Activated CD4-positive, alpha-beta memory T cell treated with anti-CD3 and anti-CD28 coated beads, Interleukin-2, amount 10 ng/mL, durations not matched to agents 7 days and 5 days (primary cell): ENCODE results near the gene SLC22A16. TPM values are rescaled to one million over a fixed set of nuclear protein-coding genes. Genes with fewer than 3 reads are reported as not detected.

ENCODE experiments used
- CTCF ChIA-PET: fragments of 350-600 bp; sonication (Branson Sonifier 250); formaldehyde crosslinking; loops from one replicate; lab custom pipeline; 2021; ENCODE audit warnings: antibody characterized with exemption, inconsistent platforms; lab: Charles Lee
- POLR2A ChIA-PET: fragments of 350-600 bp; sonication (Branson Sonifier 250); formaldehyde crosslinking; loops from one replicate; lab custom pipeline; 2021; ENCODE audit warnings: antibody characterized with exemption; lab: Charles Lee
- DNase-seq: peaks from one replicate; pipeline ENCODE4 v3.0.0-alpha.2; 2020
- H3K27ac Mint-ChIP-seq: one replicate; pipeline ENCODE4 v1.8.0; 2021; ENCODE audit warnings: mild to moderate bottlenecking, mixed read lengths
- H3K27me3 Mint-ChIP-seq: one replicate; pipeline ENCODE4 v1.8.0; 2021; ENCODE audit warnings: mixed read lengths
- H3K36me3 Mint-ChIP-seq: one replicate; pipeline ENCODE4 v1.8.0; 2021; ENCODE audit warnings: low read depth, mixed read lengths
- H3K4me1 Mint-ChIP-seq: one replicate; pipeline ENCODE4 v1.8.0; 2021; ENCODE audit warnings: mixed read lengths
- H3K4me3 Mint-ChIP-seq: one replicate; pipeline ENCODE4 v1.8.0; 2021; ENCODE audit warnings: mild to moderate bottlenecking, mixed read lengths
- H3K9me3 Mint-ChIP-seq: one replicate; pipeline ENCODE4 v1.8.0; 2021; ENCODE audit warnings: mixed read lengths
- total RNA-seq, 2 experiments: library from RNA; stranded (reverse); gene quantifications; one replicate each; pipeline ENCODE4 v1.2.3, GENCODE V29; 2021

The SLC22A16 gene
- total RNA-seq, 2 experiments from 2014 or later = not detected

GRCh38 chr6:110425816-110426215 lies 50.6 kb downstream of the SLC22A16 start:
- H3K36me3 Mint-ChIP-seq = no peaks in the 10 kb centered on the region
- peaks cover 19% of the 10 kb centered on the region for H3K27me3 Mint-ChIP-seq
- CTCF ChIA-PET = no interaction called here
- H3K4me3 Mint-ChIP-seq = no peak overlapping the region
- H3K27ac Mint-ChIP-seq = no peak overlapping the region
- POLR2A ChIA-PET = no interaction called here
- peaks cover 4% of the 10 kb centered on the region for H3K4me1 Mint-ChIP-seq
- no peak for DNase-seq
- H3K9me3 Mint-ChIP-seq = peaks cover 3% of the 10 kb centered on the region

DNA sequence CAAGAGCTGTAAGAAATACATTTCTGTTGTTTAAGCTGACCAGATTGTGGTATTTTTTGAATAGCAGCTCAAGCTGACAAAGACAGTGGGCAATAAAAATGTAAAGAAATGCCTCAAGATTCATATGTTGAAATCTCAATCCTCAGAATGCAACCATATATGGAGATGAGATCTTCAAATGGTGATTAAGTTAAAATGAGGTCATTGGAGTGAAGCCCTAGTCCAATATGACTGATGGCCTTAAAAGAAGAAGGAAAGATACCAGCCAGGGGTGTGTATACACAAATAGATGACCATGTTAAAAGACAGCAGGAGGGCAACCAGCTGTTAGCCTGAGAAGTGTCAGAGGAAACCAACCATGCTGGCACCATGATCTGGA lies 54.0 kb downstream of the SLC22A16 start:
- H3K36me3 Mint-ChIP-seq = no peaks in the 10 kb centered on the region
- ChIA-PET POLR2A (no interaction called here), CTCF (no interaction called here)
- H3K4me3 Mint-ChIP-seq = no peak overlapping the region
- peaks cover 4% of the 10 kb centered on the region for H3K4me1 Mint-ChIP-seq
- H3K27ac Mint-ChIP-seq = no peak overlapping the region
- DNase-seq = no peak
- peaks cover 3% of the 10 kb centered on the region for H3K9me3 Mint-ChIP-seq
- peaks cover 32% of the 10 kb centered on the region for H3K27me3 Mint-ChIP-seq

- ChIA-PET POLR2A (no interaction called here), CTCF (no interaction called here)
- Mint-ChIP-seq H3K27ac (no peak overlapping the region), H3K4me3 (no peak overlapping the region), H3K4me1 (peaks cover 4% of the 10 kb centered on the region), H3K36me3 (no peaks in the 10 kb centered on the region), H3K9me3 (peaks cover 3% of the 10 kb centered on the region), H3K27me3 (peaks cover 32% of the 10 kb centered on the region)
- DNase-seq = no peak
These were observed 54.5 kb downstream of the SLC22A16 start for GRCh38 chr6:110421749-110422443.

GRCh38 chr6:110419028-110419739 lies 57.2 kb downstream of the SLC22A16 start:
- no peak for DNase-seq
- Mint-ChIP-seq H3K27me3 (peaks cover 31% of the 10 kb centered on the region), H3K9me3 (peaks cover 3% of the 10 kb centered on the region), H3K4me3 (no peak overlapping the region), H3K4me1 (peaks cover 4% of the 10 kb centered on the region), H3K36me3 (no peaks in the 10 kb centered on the region), H3K27ac (no peak overlapping the region)
- CTCF ChIA-PET = no interaction called here
- POLR2A ChIA-PET = no interaction called here

DNA sequence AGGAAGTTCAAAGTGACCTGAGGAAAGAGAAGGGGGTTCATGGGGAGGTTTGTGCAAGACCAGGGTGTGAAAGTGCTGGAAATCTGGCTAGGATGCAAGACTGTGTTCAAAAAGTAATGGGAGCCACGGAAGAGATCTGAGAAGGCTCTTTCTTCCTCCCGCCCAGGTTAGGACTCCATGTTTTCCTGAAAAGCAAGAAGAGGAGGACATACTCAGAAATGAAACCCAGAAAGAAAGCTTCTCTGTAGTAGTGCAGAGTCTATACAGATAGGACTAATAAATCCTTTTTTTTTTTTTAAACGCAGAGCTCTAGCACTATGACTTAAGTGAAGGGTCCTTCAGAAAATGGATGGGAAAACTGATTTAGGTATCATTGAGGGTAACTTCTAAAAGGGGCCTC lies 57.8 kb downstream of the SLC22A16 start:
- CTCF ChIA-PET = no interaction called here
- Mint-ChIP-seq H3K27ac (no peak overlapping the region), H3K4me3 (no peak overlapping the region), H3K4me1 (peaks cover 4% of the 10 kb centered on the region), H3K36me3 (no peaks in the 10 kb centered on the region), H3K27me3 (peaks cover 28% of the 10 kb centered on the region), H3K9me3 (peaks cover 3% of the 10 kb centered on the region)
- no peak for DNase-seq
- POLR2A ChIA-PET = interaction anchor here (0.5 kb wide), 1 partner anchor 8 kb away, joined by 3 read pairs; no protein-coding TSS in a partner anchor

DNA sequence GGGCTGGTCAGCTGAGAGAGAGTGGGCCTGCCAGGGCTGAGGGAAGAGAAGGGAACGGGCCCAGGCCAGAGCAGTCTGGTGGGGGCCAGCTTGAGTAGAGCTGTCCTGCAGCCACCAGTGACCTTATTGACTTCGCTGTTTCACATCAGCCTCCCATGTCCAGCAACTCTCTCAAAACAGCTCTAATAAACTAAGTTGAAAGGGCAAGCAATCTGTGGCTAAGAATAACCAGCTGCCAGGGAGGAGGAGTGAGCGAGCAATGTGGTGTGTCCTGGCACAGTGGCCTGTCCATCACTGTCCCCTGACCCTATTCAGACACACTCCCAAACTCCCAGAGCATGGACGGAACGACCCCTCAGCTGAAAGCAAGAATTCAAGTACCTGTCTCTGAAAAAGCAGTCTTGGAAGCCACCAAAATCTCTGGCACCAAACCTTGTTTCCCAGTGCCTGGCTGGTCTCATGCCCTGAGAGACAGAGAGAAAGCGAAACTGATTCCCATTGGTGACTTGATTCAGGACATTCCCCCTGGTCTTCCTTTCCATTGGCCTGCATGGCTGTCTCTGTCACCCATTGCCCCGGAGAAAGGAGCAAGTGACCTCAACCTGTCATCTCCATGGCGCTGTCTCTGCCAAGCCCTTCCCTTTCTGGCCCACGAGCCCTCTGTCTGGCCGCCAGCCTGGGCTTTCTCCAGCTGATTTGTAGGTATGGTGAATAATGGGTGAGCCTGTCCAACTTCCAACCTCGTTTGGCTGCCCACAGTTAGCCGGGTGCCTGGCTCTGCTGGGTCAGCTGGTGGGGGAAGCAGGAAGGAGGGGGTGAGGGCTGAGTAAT lies 61.1 kb downstream of the SLC22A16 start, which contains the start of gene DDO:
DDO (minus strand) TSS at position 490 of the 831 bp plus-strand sequence. CDS start 2,113 bp downstream, outside the sequence.
- H3K27ac Mint-ChIP-seq = no peak within 1 kb of the TSS
- no peak within 1 kb of the TSS for H3K4me3 Mint-ChIP-seq
- H3K9me3 Mint-ChIP-seq = no peaks in the 10 kb centered on the region
- ChIA-PET POLR2A (no interaction called here), CTCF (interaction anchor here (0.9 kb wide), 1 partner anchor 42 kb away, joined by 3 read pairs; no protein-coding TSS in a partner anchor)
- H3K36me3 Mint-ChIP-seq = no peaks in the 10 kb centered on the region
- no peaks in the 10 kb centered on the region for H3K4me1 Mint-ChIP-seq
- peaks cover 15% of the 10 kb centered on the region for H3K27me3 Mint-ChIP-seq
- no peak for DNase-seq

GRCh38 chr6:110414669-110415068 lies 61.7 kb downstream of the SLC22A16 start:
- H3K4me1 Mint-ChIP-seq = no peaks in the 10 kb centered on the region
- POLR2A ChIA-PET = no interaction called here
- H3K9me3 Mint-ChIP-seq = no peaks in the 10 kb centered on the region
- no peaks in the 10 kb centered on the region for H3K36me3 Mint-ChIP-seq
- H3K27ac Mint-ChIP-seq = no peak overlapping the region
- DNase-seq = no peak
- CTCF ChIA-PET = no interaction called here
- H3K27me3 Mint-ChIP-seq = peaks cover 11% of the 10 kb centered on the region
- no peak overlapping the region for H3K4me3 Mint-ChIP-seq

GRCh38 chr6:110412360-110412759 lies 64.1 kb downstream of the SLC22A16 start:
- ChIA-PET POLR2A (no interaction called here), CTCF (no interaction called here)

DNA sequence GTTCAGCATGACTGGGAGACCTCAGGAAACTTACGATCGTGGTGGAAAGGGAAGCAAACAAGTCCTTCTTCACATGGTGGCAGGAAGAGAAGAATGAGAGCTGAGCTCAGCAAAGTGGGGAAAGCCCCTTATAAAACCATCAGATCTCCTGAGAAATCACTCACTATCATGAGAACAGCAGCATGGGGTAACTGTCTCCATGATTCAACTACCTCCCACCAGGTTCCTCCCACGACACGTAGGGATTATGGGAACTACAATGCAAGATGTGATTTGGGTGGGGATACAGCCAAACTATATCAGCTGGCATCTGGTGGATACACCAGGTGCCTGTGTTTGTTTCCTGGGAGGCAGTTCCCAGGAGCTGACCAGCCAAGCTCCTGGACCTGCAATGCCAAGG lies 65.9 kb downstream of the SLC22A16 start:
- no peak overlapping the region for H3K4me3 Mint-ChIP-seq
- CTCF ChIA-PET = no interaction called here

More at GRCh38 chr6:110412360-110412759, 64.1 kb downstream of the SLC22A16 start:
- Mint-ChIP-seq H3K9me3 (no peaks in the 10 kb centered on the region), H3K27me3 (peaks cover 4% of the 10 kb centered on the region), H3K36me3 (no peaks in the 10 kb centered on the region), H3K4me1 (no peaks in the 10 kb centered on the region), H3K4me3 (no peak overlapping the region), H3K27ac (no peak overlapping the region)
- DNase-seq = no peak

GRCh38 chr6:110409794-110410193 lies 66.6 kb downstream of the SLC22A16 start:
- ChIA-PET POLR2A (interaction anchor here (0.8 kb wide), 1 partner anchor 9 kb away, joined by 3 read pairs; no protein-coding TSS in a partner anchor), CTCF (no interaction called here)
- Mint-ChIP-seq H3K9me3 (no peaks in the 10 kb centered on the region), H3K27me3 (peaks cover 4% of the 10 kb centered on the region), H3K4me3 (no peak overlapping the region), H3K36me3 (no peaks in the 10 kb centered on the region), H3K27ac (no peak overlapping the region), H3K4me1 (no peaks in the 10 kb centered on the region)
- no peak for DNase-seq

More for the DNA sequence above, 65.9 kb downstream of the SLC22A16 start:
- no peaks in the 10 kb centered on the region for H3K36me3 Mint-ChIP-seq
- no peak for DNase-seq
- no peaks in the 10 kb centered on the region for H3K9me3 Mint-ChIP-seq
- H3K27ac Mint-ChIP-seq = no peak overlapping the region
- peaks cover 4% of the 10 kb centered on the region for H3K27me3 Mint-ChIP-seq
- POLR2A ChIA-PET = interaction anchor here (0.8 kb wide), 1 partner anchor 8 kb away, joined by 3 read pairs; no protein-coding TSS in a partner anchor
- H3K4me1 Mint-ChIP-seq = no peaks in the 10 kb centered on the region

GRCh38 chr6:110408901-110409300 lies 67.5 kb downstream of the SLC22A16 start:
- no peak for DNase-seq
- Mint-ChIP-seq H3K9me3 (no peaks in the 10 kb centered on the region), H3K4me3 (no peak overlapping the region), H3K27ac (no peak overlapping the region), H3K4me1 (no peaks in the 10 kb centered on the region), H3K27me3 (peaks cover 8% of the 10 kb centered on the region), H3K36me3 (no peaks in the 10 kb centered on the region)
- CTCF ChIA-PET = no interaction called here
- POLR2A ChIA-PET = no interaction called here

GRCh38 chr6:110404607-110405006 lies 71.8 kb downstream of the SLC22A16 start:
- H3K4me1 Mint-ChIP-seq = no peaks in the 10 kb centered on the region
- ChIA-PET POLR2A (no interaction called here), CTCF (interaction anchor here (1.3 kb wide), 1 partner anchor 10 kb away, joined by 4 read pairs; no protein-coding TSS in a partner anchor)
- no peak overlapping the region for H3K4me3 Mint-ChIP-seq
- DNase-seq = no peak
- H3K36me3 Mint-ChIP-seq = no peaks in the 10 kb centered on the region
- H3K9me3 Mint-ChIP-seq = no peaks in the 10 kb centered on the region
- H3K27ac Mint-ChIP-seq = no peak overlapping the region
- H3K27me3 Mint-ChIP-seq = peaks cover 15% of the 10 kb centered on the region
